ENCODE data around the gene IDNK.

The IDNK gene

GRCh38 chr9:83636813-83637212, 13.9 kb downstream of the IDNK start:
- no peak for DNase-seq

GRCh38 chr9:83637389-83637788, 14.4 kb downstream of the IDNK start:
- no peak for DNase-seq

- DNase-seq = no peak
These were observed 16.3 kb downstream of the IDNK start for GRCh38 chr9:83639266-83639665.

- DNase-seq = no peak
These were observed 19.9 kb downstream of the IDNK start for GRCh38 chr9:83642793-83643192.

- DNase-seq = no peak
These were observed 23.7 kb downstream of the IDNK start for GRCh38 chr9:83646500-83647239.

GRCh38 chr9:83649080-83649479, 26.1 kb downstream of the IDNK start:
- DNase-seq = peak; percentile 4 to 9

- DNase-seq = no peak
These were observed 26.6 kb downstream of the IDNK start for GRCh38 chr9:83649515-83649914.

GRCh38 chr9:83651558-83651957, 28.6 kb downstream of the IDNK start:
- DNase-seq = no peak

- DNase-seq = no peak
These were observed 29.5 kb downstream of the IDNK start for GRCh38 chr9:83652433-83652832.

GRCh38 chr9:83655433-83655832, 32.5 kb downstream of the IDNK start:
- DNase-seq = no peak

- DNase-seq = no peak
These were observed 33.2 kb downstream of the IDNK start for GRCh38 chr9:83656032-83656680.

GRCh38 chr9:83656952-83657351, 34.0 kb downstream of the IDNK start:
- DNase-seq = no peak

- no peak for DNase-seq
These were observed 40.0 kb downstream of the IDNK start for GRCh38 chr9:83662933-83663332.

- DNase-seq = no peak
These were observed 42.7 kb downstream of the IDNK start for GRCh38 chr9:83665580-83666200.

GRCh38 chr9:83669067-83669466, 46.1 kb downstream of the IDNK start:
- no peak for DNase-seq

- no peak for DNase-seq
These were observed 47.4 kb downstream of the IDNK start for GRCh38 chr9:83670381-83670780.

GRCh38 chr9:83671451-83671850, 48.5 kb downstream of the IDNK start:
- DNase-seq = no peak

GRCh38 chr9:83675466-83675865, 52.5 kb downstream of the IDNK start:
- no peak for DNase-seq

GRCh38 chr9:83677596-83677995, 54.7 kb downstream of the IDNK start:
- DNase-seq = no peak

- DNase-seq = no peak
These were observed 57.3 kb downstream of the IDNK start for GRCh38 chr9:83680233-83680632.

- no peak for DNase-seq
These were observed 58.5 kb downstream of the IDNK start for GRCh38 chr9:83681490-83681889.

GRCh38 chr9:83688921-83689320, 66.0 kb downstream of the IDNK start:
- no peak for DNase-seq

GRCh38 chr9:83691492-83691891, 68.5 kb downstream of the IDNK start:
- no peak for DNase-seq

Measured in NCI-H1930 (cell line).